Adrenal gland (tissue), 5 donors: ENCODE results near the gene HSF2BP.

Experiments used
- CTCF ChIP-seq, 6 experiments: fragments of 450-650 bp in 4 of 6; fragments of 200-600 bp in 2 of 6; sonication (generic) in 1 of 6; IDR thresholded peaks; 1 replicate in 5 of 6; 2 replicates in 1 of 6; pipeline versions ENCODE4 v1.5.1 to v1.8.0; 2016 to 2021; ENCODE audit warnings: antibody characterized with exemption in 6 of 6, mild to moderate bottlenecking in 2 of 6, moderate library complexity in 1 of 6
- POLR2A ChIP-seq, 2 donors: fragments of 450-650 bp; IDR thresholded peaks; one replicate each; pipeline ENCODE4 v1.6.1; 2017; ENCODE audit warnings: antibody characterized with exemption in 2 of 2, mild to moderate bottlenecking in 2 of 2, moderate library complexity in 1 of 2
- donor health status: DM: no; HTN: no; CAD: no.

- TF ChIP-seq CTCF (IDR thresholded peaks at IDR 0.05) (no peak), POLR2A (IDR thresholded peaks at IDR 0.05) (no peak)
These were observed 43.4 kb upstream of the HSF2BP start for GRCh38 chr21:43702785-43703034.
